WI38 (cell line): ENCODE results near the gene TM9SF2.

Experiments
- H3K4me3 ChIP-seq: 2 replicates; pipeline ENCODE4 v1.5.1; 2011; ENCODE audit warnings: low read depth, mild to moderate bottlenecking, control low read depth, low read length
- TF ChIP-seq, protein P1 (sequence below): IDR thresholded peaks from 2 replicates; pipeline ENCODE4 v1.5.1; 2012; ENCODE audit warnings: low read depth, mild to moderate bottlenecking, control low read depth, low read length

The TM9SF2 gene

DNA sequence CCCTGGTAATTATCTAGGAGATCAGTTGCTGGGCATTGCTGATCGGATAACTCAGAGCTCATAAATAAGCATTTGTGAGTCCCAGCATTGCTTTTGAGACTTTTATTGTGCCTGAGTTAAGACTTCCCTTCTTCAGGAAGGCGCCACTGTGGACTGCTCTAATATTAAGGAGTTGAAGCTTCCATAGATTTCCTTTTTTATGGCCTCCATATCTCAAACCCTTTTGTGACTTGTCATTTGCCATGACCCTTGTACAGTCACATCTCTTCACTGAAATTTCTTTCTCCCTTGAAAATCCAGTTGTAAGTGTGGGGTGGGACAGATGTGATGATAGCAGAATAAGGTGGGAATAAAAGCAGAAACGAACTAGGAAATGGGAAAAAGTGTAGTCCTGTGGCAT lies 6.3 kb downstream of the TM9SF2 start:
- TF ChIP-seq, protein P1, sequence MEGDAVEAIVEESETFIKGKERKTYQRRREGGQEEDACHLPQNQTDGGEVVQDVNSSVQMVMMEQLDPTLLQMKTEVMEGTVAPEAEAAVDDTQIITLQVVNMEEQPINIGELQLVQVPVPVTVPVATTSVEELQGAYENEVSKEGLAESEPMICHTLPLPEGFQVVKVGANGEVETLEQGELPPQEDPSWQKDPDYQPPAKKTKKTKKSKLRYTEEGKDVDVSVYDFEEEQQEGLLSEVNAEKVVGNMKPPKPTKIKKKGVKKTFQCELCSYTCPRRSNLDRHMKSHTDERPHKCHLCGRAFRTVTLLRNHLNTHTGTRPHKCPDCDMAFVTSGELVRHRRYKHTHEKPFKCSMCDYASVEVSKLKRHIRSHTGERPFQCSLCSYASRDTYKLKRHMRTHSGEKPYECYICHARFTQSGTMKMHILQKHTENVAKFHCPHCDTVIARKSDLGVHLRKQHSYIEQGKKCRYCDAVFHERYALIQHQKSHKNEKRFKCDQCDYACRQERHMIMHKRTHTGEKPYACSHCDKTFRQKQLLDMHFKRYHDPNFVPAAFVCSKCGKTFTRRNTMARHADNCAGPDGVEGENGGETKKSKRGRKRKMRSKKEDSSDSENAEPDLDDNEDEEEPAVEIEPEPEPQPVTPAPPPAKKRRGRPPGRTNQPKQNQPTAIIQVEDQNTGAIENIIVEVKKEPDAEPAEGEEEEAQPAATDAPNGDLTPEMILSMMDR, result no peak
- H3K4me3 ChIP-seq, result no peak overlapping the region

DNA sequence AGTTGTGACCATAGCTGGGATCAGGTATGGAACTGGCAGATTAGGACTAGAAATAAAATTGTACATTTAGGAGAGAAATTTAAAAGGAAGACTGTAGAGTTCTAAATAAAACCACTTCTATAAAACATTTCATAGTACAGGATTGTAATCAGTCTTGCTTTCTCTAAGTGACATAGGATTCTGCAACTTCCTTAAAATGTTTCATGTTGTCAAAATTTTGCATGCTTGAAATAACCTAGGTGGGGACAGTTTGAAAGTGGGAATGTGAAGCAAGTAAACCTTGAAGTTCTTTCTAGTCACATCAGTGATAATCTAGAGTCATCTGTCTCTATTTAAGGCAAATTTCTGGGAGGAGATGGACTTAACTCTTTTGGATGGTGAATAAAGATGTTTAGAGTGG lies 6.7 kb downstream of the TM9SF2 start:
- no peak overlapping the region for H3K4me3 ChIP-seq
- TF ChIP-seq, protein P1, result no peak

GRCh38 chr13:99509479-99509878 lies 8.2 kb downstream of the TM9SF2 start:
- TF ChIP-seq, protein P1, result no peak
- H3K4me3 ChIP-seq, result no peak overlapping the region

- TF ChIP-seq, protein P1, result no peak
- no peak overlapping the region for H3K4me3 ChIP-seq
These were observed 13.5 kb downstream of the TM9SF2 start for GRCh38 chr13:99514801-99515200.

DNA sequence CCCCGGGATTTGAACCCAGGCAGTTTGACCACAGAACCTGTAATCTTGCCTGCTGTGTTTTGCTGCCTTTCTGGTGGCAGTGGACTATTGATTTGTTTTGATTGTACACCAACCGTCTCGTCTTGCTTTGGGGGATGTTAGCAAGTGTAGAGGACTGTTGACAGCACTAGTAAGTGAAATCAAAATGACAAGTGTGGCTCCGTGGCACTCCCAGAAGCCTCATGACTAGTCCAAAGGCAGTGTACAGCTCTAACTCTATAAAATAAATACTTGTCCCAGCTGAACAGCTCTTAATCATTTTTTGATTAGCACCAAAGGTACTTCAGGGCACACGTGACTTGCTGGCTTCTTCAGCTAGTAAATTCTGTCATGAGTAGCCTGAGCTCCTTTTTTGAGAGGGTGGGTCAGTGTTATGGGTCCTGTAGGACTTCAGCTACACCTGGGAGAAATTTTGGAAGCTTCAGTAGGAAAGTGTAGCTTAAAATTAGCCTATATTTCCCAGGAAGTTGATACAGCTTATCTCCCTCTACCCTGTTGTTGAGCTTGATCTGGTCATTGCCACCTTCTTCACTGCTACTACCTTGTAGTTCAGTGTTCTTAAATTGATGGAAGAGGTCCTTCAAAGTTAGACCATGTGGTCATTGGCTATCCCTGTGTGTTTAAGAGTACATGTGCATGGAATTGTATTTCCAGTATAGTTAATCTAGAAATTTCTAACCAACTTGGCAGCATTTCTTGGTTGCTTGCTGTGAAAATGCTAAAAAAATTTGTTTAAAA lies 15.1 kb downstream of the TM9SF2 start:
- H3K4me3 ChIP-seq, result no peak overlapping the region
- TF ChIP-seq, protein P1, result no peak

DNA sequence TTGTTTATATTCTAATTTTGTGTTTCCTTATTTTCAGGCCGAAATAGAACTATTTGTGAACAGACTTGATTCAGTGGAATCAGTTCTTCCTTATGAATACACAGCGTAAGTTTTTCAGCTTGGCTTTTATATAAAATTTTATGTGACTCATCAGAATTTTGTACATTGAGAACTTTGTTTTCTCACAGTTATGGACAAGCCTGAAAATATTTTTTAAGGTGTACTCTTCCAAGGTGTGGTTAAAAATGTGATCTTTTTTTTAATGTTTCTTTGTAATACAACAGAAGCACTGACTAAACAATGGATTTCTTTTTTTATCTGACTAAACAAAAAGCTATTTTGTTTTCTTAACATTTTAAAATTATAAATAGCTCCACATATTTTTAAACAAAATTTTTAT lies 16.3 kb downstream of the TM9SF2 start:
- TF ChIP-seq, protein P1, result no peak
- no peak overlapping the region for H3K4me3 ChIP-seq

- H3K4me3 ChIP-seq, result no peak overlapping the region
- TF ChIP-seq, protein P1, result no peak
These were observed 16.7 kb downstream of the TM9SF2 start for GRCh38 chr13:99517984-99518383.
